Left colon (tissue), 2 donors: Measurements from ENCODE around the gene KRTAP13-1. TPM values are rescaled to one million over a fixed set of nuclear protein-coding genes. Genes with fewer than 3 reads are reported as not detected.

ENCODE experiments used
- ATAC-seq: fragments of 200-7000 bp; cut with Tn5 transposase; one replicate; pipeline ENCODE4 v1.9.1; 2020; ENCODE audit warnings: mild to moderate bottlenecking, moderate library complexity
- DNase-seq, 2 donors: peaks; one replicate each; pipeline ENCODE4 v3.0.0-alpha.2; 2020
- intact Hi-C, 2 donors: fragments of 100-400 bp; cut with DNase I in 1 of 2; cut with micrococcal nuclease in 1 of 2; formaldehyde crosslinking; loops; one replicate each; pipeline versions ENCODE4 v1.11.2 to v1.14.0; 2022; cut with DNase I, micrococcal nuclease
- long read RNA-seq: library from polyadenylated mRNA; unstranded; transcript quantifications from one replicate; pipeline ENCODE4 v2.0.0, GENCODE V29; 2021
- total RNA-seq, 2 donors: library from RNA; stranded (reverse); fragmentation: NEBNext Ultra II Directional; extraction: Animal tissue kit (Norgen Biotek cat#: 25700); gene quantifications; one replicate each; pipeline ENCODE4 v1.2.1, GENCODE V29; 2021
- donor health status: DM: no; HTN: no; CAD: no.
- donor health status: DM: yes; HTN: yes; CAD: no.

Gene KRTAP13-1
- total RNA-seq: not detected
- long read RNA-seq: 0 reads

- ATAC-seq: no peak
- no peak for DNase-seq
- intact Hi-C loops: no loop called here
These were observed at the start of gene KRTAP13-1 for GRCh38 chr21:30395731-30396130. Gene KRTAP13-1 (plus strand): TSS chr21:30396031. CDS start chr21:30396087, 56 bp downstream.

DNA sequence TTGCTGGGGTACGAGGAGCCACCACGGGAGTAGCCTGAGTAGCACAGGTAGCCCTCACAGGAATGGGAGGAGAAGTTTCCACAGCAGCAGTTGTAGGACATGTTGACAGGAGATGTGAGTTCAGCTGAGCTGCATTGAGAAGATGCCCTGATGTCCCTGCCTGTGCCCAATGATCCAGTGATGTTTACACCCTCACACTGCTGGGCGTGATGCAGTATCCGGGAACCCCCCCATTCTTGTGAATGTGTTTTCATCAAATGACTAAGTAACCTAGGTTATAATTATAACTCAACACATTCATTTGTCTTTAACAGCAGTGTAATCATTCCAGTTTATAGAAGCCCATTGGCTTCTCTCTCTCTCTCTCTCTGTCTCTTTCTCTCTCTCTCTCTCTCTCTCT lies 47.3 kb upstream of the KRTAP13-1 start, which contains the start of gene KRTAP23-1:
TSS of gene KRTAP23-1 (minus strand) at position 101 of the 400 bp plus-strand sequence. CDS start at position 101, 0 bp downstream.
- intact Hi-C loops: loop anchor here in 1 of 2 donors (10.0 kb wide), 1 partner anchor 736 kb away; no protein-coding TSS in a partner anchor

GRCh38 chr21:30349572-30349971 lies 46.3 kb upstream of the KRTAP13-1 start:
- DNase-seq (no peak), ATAC-seq (no peak)
- intact Hi-C loops: loop anchor here in 1 of 2 donors (10.0 kb wide), 1 partner anchor 735 kb away; no protein-coding TSS in a partner anchor

More for the DNA sequence above, 47.3 kb upstream of the KRTAP13-1 start, which contains the start of gene KRTAP23-1:
- DNase-seq (no peak), ATAC-seq (no peak)

DNA sequence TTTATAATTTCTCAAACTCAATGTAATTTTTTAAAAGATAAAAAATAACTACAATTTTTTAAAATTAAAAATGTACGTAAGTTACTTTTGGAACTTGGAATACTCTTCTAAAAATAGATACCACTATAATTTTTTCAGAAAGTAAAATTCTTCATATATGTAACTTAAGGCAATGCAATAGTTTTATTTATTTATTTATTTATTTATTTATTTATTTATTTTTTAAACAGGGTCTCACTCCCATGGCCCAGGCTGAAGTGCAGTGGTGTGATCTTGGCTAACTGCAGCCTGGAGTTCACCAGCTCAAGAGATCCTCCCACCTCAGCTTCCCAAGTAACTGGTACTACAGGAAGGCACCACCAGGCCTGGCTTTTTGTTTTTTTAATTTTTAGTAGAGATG lies 44.3 kb upstream of the KRTAP13-1 start:
- intact Hi-C loops: no loop called here

GRCh38 chr21:30354308-30355005 lies 41.4 kb upstream of the KRTAP13-1 start:
- DNase-seq: no peak
- intact Hi-C loops: no loop called here
- no peak for ATAC-seq

More for the DNA sequence above, 44.3 kb upstream of the KRTAP13-1 start:
- DNase-seq (no peak), ATAC-seq (no peak)

DNA sequence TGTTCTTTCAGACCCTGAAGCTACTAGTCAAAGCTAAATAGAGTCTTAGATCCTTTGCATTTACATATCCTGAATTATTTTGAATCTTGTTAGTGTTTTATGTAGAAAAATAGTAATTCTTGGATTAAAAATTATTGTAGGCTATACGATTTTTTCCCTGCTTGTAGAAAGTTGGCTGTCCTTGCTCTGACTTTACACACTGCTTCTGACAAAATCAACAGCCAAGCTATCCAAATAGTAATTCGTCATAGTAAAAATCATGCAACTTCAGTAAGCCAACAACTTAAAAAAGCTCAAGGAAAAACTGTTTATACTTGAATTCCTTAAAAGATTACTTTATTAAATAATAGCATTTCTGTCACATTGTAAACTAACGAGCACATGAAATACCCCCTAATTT lies 39.9 kb upstream of the KRTAP13-1 start:
- intact Hi-C loops: no loop called here
- DNase-seq (no peak), ATAC-seq (no peak)

DNA sequence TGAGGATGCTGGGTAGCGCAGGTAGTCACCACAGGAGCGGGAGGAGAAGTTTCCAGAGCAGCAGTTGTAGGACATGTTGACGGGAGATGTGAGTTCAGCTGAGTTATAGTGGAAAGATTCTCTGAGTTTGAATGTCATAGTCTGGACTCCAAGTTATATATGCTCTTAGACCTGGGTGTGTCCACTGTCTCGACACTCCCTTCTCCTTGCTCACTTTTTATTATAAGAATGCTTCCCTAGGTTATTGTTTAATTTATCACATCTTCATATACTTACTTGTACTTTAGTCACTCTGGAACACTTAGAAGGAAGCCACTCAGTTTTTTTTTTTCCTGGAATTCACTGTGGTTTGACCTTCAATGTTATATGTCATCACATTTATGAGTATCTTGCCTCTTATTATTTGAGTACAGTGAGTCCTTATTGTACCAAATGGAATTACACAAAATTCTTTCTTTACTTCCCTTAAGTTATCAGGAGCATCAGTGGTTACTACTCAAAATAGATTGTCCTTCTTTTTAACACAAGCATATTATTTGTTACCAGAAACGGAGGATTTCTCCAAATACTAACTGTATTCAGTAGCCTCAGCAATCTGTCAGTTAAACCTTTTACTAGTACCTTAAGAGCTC lies 23.6 kb upstream of the KRTAP13-1 start, which contains the start of gene KRTAP13-2:
TSS of gene KRTAP13-2 (minus strand) at position 133 of the 632 bp plus-strand sequence. CDS start at position 75, 58 bp downstream.
- intact Hi-C loops: no loop called here
- DNase-seq: no peak

DNA sequence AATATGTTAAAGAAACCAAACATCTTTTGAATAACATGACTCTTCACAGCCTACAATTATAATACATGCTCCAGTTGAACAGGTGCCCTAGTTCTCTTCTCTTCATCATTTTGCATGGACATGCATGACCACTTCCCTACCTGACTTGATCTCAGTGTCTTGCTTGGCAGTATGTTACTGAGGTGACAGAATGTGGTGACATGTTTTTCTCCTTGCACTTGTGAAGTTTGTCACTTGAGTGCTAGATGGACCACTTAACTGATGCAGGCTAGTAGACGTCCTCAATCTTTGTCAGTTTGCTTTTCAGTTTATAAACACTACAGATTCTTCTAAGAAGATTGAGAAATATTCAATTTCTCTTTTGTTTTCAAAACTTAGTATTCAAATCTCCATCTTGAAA lies 13.6 kb upstream of the KRTAP13-1 start:
- DNase-seq (no peak), ATAC-seq (no peak)
- intact Hi-C loops: no loop called here

More for the DNA sequence above, 23.6 kb upstream of the KRTAP13-1 start, which contains the start of gene KRTAP13-2:
- peak; percentile 94 for ATAC-seq

DNA sequence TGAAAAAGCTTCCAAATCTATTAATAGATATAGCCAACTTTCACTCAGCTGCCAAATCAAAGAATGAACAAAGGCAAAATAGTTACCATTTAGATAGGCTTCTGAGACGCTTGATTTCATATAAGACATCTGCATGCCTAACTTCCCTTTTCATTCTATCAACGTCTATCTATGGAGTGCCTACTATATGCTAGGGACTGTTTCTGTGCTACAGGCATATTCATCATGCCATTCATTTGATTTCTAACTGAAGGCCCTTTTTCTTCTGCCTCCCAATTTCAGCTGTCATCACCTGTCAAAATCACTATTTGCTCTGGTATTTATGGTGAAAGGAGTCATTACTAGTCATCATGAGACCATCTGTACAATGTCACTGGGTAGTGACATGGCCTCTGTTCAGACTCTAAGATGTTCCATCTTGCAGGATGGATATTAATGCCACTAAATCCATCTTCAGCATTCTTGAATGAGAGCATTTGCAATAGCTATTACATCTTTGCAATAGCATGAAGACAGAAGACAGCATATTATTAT lies 4.3 kb upstream of the KRTAP13-1 start:
- no peak for DNase-seq
- no peak for ATAC-seq
- intact Hi-C loops: no loop called here

DNA sequence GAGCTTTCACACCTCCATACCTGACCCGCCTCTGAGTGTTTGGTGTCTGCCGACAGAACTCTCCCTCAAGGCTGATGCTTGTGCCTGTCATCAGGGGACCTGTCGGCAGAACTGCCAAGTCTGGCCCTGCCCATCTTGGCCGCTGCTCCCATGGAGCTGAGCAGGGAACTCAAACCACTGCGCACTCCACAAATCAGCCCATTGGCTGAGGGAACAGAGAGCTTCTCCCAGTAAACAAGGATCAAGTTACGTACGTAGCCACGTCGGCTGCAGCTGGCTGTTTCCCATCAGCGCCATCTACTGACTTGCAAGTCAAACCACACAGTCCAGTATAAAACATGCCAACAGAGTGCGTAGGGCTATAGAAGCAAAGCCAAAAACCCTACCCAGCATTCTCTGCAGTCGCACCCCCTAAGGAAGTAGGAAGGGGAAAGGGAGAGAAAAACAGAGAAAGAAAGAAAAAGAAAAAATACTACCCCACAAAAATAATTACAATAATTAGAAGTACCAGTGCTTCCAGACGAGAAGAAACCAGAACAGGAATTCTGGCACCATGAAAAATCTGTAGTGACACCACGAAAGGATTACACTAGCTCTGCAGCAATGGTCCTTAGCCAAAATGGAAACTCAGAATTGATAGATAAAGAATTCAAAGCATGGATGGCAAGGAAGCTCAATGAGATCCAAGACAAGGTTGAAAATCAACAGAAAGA lies 13.1 kb downstream of the KRTAP13-1 start:
- peak; percentile 98 for ATAC-seq
- peak; percentile 39 to 46 for DNase-seq
- intact Hi-C loops: no loop called here

GRCh38 chr21:30415993-30416392 lies 20.2 kb downstream of the KRTAP13-1 start:
- no peak for ATAC-seq
- intact Hi-C loops: no loop called here

GRCh38 chr21:30425826-30426225 lies 30.0 kb downstream of the KRTAP13-1 start, which contains the start of gene KRTAP13-3:
Gene KRTAP13-3 (minus strand): TSS chr21:30425926. CDS start chr21:30425912, 14 bp downstream.
- no peak for DNase-seq
- ATAC-seq: no peak
- intact Hi-C loops: no loop called here

More at GRCh38 chr21:30415993-30416392, 20.2 kb downstream of the KRTAP13-1 start:
- DNase-seq: no peak

GRCh38 chr21:30426731-30427130 lies 30.9 kb downstream of the KRTAP13-1 start:
- ATAC-seq (no peak), DNase-seq (no peak)
- intact Hi-C loops: no loop called here

DNA sequence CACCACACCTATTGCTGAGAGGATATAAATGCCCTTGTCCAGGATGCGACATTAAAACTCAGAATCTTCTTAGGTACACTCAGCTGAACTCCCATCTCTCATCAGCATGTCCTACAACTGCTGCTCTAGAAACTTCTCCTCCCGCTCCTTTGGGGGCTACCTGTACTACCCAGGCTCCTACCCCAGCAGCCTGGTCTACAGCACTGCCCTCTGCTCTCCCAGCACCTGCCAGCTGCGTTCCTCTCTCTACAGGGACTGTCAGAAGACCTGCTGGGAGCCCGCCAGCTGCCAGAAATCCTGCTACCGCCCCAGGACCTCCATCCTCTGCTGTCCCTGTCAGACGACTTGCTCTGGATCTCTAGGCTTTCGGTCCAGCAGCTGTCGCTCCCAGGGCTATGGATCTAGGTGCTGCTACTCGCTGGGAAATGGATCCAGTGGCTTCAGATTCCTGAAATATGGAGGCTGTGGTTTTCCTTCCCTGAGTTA lies 34.4 kb downstream of the KRTAP13-1 start, which contains the start of gene KRTAP13-4:
TSS of gene KRTAP13-4 (plus strand) at position 51 of the 486 bp plus-strand sequence. CDS start at position 107, 56 bp downstream.
- DNase-seq (no peak), ATAC-seq (no peak)
- intact Hi-C loops: no loop called here

GRCh38 chr21:30434033-30434631 lies 38.3 kb downstream of the KRTAP13-1 start:
- DNase-seq (no peak), ATAC-seq (peak; percentile 64)
- intact Hi-C loops: no loop called here

DNA sequence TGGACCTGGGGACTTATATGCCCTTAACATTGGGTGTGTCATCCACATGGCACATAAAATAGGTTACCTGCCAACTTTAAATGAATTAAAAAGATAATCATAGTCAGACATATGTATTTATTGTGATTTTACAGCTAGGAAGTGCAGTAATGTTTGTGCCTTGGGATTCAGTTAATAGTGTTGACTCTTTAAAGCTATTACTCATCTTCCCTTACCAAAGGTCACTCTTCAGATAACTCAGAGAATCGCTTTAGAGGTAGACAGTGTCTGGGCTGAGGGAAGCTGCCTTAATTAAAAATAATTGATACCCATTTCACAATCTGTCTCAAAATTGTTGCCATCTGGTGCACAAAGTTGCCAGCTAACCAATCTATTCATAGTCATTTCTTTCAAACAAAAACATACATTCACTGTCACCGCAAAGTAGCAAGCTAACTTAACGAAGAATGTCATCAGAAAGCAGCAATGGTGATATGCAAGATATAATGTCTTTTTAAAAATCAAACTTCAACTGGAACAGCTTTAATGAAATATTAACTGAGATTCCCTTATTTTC lies 41.3 kb downstream of the KRTAP13-1 start:
- intact Hi-C loops: no loop called here
- ATAC-seq (no peak), DNase-seq (no peak)

- DNase-seq (no peak), ATAC-seq (no peak)
- intact Hi-C loops: no loop called here
These were observed 44.1 kb downstream of the KRTAP13-1 start, which contains the start of gene KRTAP15-1 for GRCh38 chr21:30439975-30440374. Gene KRTAP15-1 (plus strand): TSS chr21:30440275. CDS start chr21:30440328, 53 bp downstream.

DNA sequence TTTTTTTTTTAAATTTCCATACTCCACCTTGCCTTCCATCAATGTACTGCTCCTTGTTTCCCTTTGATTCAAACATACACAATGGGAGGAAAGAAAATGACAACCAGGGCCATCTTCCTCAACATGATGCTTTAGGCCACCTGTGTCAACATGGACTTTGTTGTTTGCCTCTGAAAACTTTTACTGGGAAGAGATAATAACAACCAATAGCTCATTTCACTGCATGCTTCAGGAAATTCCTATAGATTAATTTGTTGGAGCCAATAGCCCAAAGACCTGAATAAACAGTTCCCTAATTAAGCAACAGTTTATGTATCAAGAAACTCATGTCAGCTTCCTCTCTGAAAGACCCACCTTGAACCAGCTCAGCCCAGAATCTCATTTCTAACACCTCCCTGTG lies 47.4 kb downstream of the KRTAP13-1 start:
- DNase-seq (no peak), ATAC-seq (no peak)
- intact Hi-C loops: no loop called here
